Measurements from ENCODE around the gene SLC2A4RG. TPM values are rescaled to one million over a fixed set of nuclear protein-coding genes. Genes with fewer than 3 reads are reported as not detected.

SLC2A4RG gene
- total and polyA plus RNA-seq, 2 experiments from 2014 or later = 21.3 to 63.9 TPM

- Histone ChIP-seq H3K36me3 (ENCODE audit: low read depth) (0 out of 2 replicates have a peak, but pooled peaks cover 3% of the 10 kb centered on the region), H4K20me1 (ENCODE audit: insufficient read depth) (no peaks in the 10 kb centered on the region), H3K27me3 (replicated peaks; ENCODE audit: insufficient read depth) (no peaks in the 10 kb centered on the region), H3K9me3 (ENCODE audit: low read depth) (no peaks in the 10 kb centered on the region), H3K79me2 (ENCODE audit: insufficient read depth) (peaks cover 47% of the 10 kb centered on the region), H2AFZ (no peak overlapping the region), H3K9me2 (ENCODE audit: insufficient read depth) (no peaks in the 10 kb centered on the region), H3K4me2 (ENCODE audit: unreplicated experiment) (no peak overlapping the region), H3K9ac (no peak overlapping the region), H3K27ac (no peak overlapping the region), H3K4me1 (ENCODE audit: insufficient read depth) (peaks cover 32% of the 10 kb centered on the region), H3K4me3 (no peak overlapping the region), H3F3A (ENCODE audit: insufficient read depth) (no peaks in the 10 kb centered on the region; the same call in 1 of the 2 replicates)
- TF ChIP-seq EZH2phosphoT487 (IDR thresholded peaks at IDR 0.05; ENCODE audit: insufficient read depth, low read depth) (no peak), EZH2 (IDR thresholded peaks at IDR 0.05; ENCODE audit: insufficient read depth, poor library complexity, severe bottlenecking) (no peak)
- DNase-seq = no peak
- in situ Hi-C loops (cut with MboI) = no loop called here
- 80 to 83% methylated on average over 13 of the region's 13 CpGs for WGBS, 2 experiments (ENCODE audit: low coverage in 1 of 2, low lambda C conversion rate in 2 of 2, missing lambda C conversion rate in 2 of 2)
These were observed 36.7 kb upstream of the SLC2A4RG start for GRCh38 chr20:63702751-63703470.

GRCh38 chr20:63703471-63703975 is 36.1 kb upstream of the SLC2A4RG start:
- Histone ChIP-seq H2AFZ (no peak overlapping the region), H3K9me3 (ENCODE audit: low read depth) (no peaks in the 10 kb centered on the region), H3K4me3 (no peak overlapping the region), H3K9me2 (ENCODE audit: insufficient read depth) (no peaks in the 10 kb centered on the region), H4K20me1 (ENCODE audit: insufficient read depth) (no peaks in the 10 kb centered on the region), H3K4me1 (ENCODE audit: insufficient read depth) (peaks cover 26% of the 10 kb centered on the region), H3K4me2 (ENCODE audit: unreplicated experiment) (no peak overlapping the region), H3K36me3 (ENCODE audit: low read depth) (0 out of 2 replicates have a peak, but pooled peaks cover 3% of the 10 kb centered on the region), H3F3A (ENCODE audit: insufficient read depth) (no peaks in the 10 kb centered on the region; the same call in 1 of the 2 replicates), H3K27ac (no peak overlapping the region), H3K27me3 (replicated peaks; ENCODE audit: insufficient read depth) (no peaks in the 10 kb centered on the region), H3K79me2 (ENCODE audit: insufficient read depth) (peaks cover 53% of the 10 kb centered on the region), H3K9ac (no peak overlapping the region)
- in situ Hi-C loops (cut with MboI) = no loop called here
- 84 to 89% methylated on average over 14 to 15 of the region's 15 CpGs for WGBS, 2 experiments (ENCODE audit: low coverage in 1 of 2, low lambda C conversion rate in 2 of 2, missing lambda C conversion rate in 2 of 2)
- no peak for DNase-seq
- TF ChIP-seq EZH2phosphoT487 (IDR thresholded peaks at IDR 0.05; ENCODE audit: insufficient read depth, low read depth) = no peak
- TF ChIP-seq EZH2 (IDR thresholded peaks at IDR 0.05; ENCODE audit: insufficient read depth, poor library complexity, severe bottlenecking) = no peak

- H3K4me3 ChIP-seq = no peak overlapping the region
- 0 out of 2 replicates have a peak, but pooled peaks cover 3% of the 10 kb centered on the region for H3K36me3 ChIP-seq (ENCODE audit: low read depth)
- WGBS, 2 experiments (ENCODE audit: low coverage in 1 of 2, low lambda C conversion rate in 2 of 2, missing lambda C conversion rate in 2 of 2) = 84% methylated on average over 10 to 11 of the region's 11 CpGs
- no peaks in the 10 kb centered on the region for H3K9me2 ChIP-seq (ENCODE audit: insufficient read depth)
- no peak for TF ChIP-seq EZH2 (IDR thresholded peaks at IDR 0.05; ENCODE audit: insufficient read depth, poor library complexity, severe bottlenecking)
- no peak for TF ChIP-seq EZH2phosphoT487 (IDR thresholded peaks at IDR 0.05; ENCODE audit: insufficient read depth, low read depth)
- no peak overlapping the region for H3K4me2 ChIP-seq (ENCODE audit: unreplicated experiment)
- in situ Hi-C loops (cut with MboI) = no loop called here
- no peaks in the 10 kb centered on the region for H4K20me1 ChIP-seq (ENCODE audit: insufficient read depth)
- H3K9ac ChIP-seq = no peak overlapping the region
- no peaks in the 10 kb centered on the region for H3F3A ChIP-seq (ENCODE audit: insufficient read depth)
- H3K4me1 ChIP-seq (ENCODE audit: insufficient read depth) = peaks cover 24% of the 10 kb centered on the region
- H3K9me3 ChIP-seq (ENCODE audit: low read depth) = no peaks in the 10 kb centered on the region
- H3K79me2 ChIP-seq (ENCODE audit: insufficient read depth) = peaks cover 59% of the 10 kb centered on the region
- no peak overlapping the region for H2AFZ ChIP-seq
- no peak for DNase-seq
- H3K27ac ChIP-seq = no peak overlapping the region
- no peaks in the 10 kb centered on the region for H3K27me3 ChIP-seq (replicated peaks; ENCODE audit: insufficient read depth)
These were observed 35.4 kb upstream of the SLC2A4RG start for GRCh38 chr20:63703976-63704748.

DNA sequence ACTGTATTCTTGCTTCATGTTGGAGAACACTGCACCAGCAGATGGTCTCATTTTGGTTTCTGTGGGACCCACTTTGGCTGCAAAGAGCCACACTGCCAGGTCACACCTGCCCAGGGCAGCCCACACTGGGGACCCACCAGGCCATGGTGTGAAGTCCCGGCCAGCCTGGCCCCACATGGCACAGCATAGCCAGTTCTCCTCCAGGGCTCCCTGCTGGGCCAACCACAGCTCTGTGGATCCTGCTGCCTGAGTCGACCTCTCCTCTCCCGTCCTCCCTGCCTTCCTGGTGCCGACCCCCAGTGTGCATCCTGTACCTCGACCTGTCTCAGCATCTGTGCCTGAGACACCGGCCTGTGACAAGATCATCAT is 34.8 kb upstream of the SLC2A4RG start:
- WGBS, 2 experiments (ENCODE audit: low coverage in 1 of 2, low lambda C conversion rate in 2 of 2, missing lambda C conversion rate in 2 of 2) = 72% methylated on average over 6 of the region's 6 CpGs
- no peak overlapping the region for H3K4me3 ChIP-seq
- in situ Hi-C loops (cut with MboI) = no loop called here
- DNase-seq = no peak
- H3K27me3 ChIP-seq (replicated peaks; ENCODE audit: insufficient read depth) = no peaks in the 10 kb centered on the region
- H4K20me1 ChIP-seq (ENCODE audit: insufficient read depth) = no peaks in the 10 kb centered on the region
- H3K4me2 ChIP-seq (ENCODE audit: unreplicated experiment) = no peak overlapping the region
- H3K9me3 ChIP-seq (ENCODE audit: low read depth) = no peaks in the 10 kb centered on the region
- peaks cover 20% of the 10 kb centered on the region for H3K4me1 ChIP-seq (ENCODE audit: insufficient read depth)
- peaks cover 64% of the 10 kb centered on the region for H3K79me2 ChIP-seq (ENCODE audit: insufficient read depth)
- H3K27ac ChIP-seq = no peak overlapping the region
- no peaks in the 10 kb centered on the region for H3F3A ChIP-seq (ENCODE audit: insufficient read depth)
- H3K36me3 ChIP-seq (ENCODE audit: low read depth) = 0 out of 2 replicates have a peak, but pooled peaks cover 3% of the 10 kb centered on the region
- no peak for TF ChIP-seq EZH2 (IDR thresholded peaks at IDR 0.05; ENCODE audit: insufficient read depth, poor library complexity, severe bottlenecking)
- no peak for TF ChIP-seq EZH2phosphoT487 (IDR thresholded peaks at IDR 0.05; ENCODE audit: insufficient read depth, low read depth)
- peak overlapping the region; percentile 86; the same call in 1 of the 2 replicates for H3K9ac ChIP-seq
- no peaks in the 10 kb centered on the region for H3K9me2 ChIP-seq (ENCODE audit: insufficient read depth)
- H2AFZ ChIP-seq = no peak overlapping the region

Measured in GM23248 (cell line).